Anterior cingulate cortex (tissue), 58 donors: Measurements from ENCODE around the gene UAP1L1.
A peak's percentile ranks its signal among the peaks of the same experiment; 100 is the strongest.

Experiments
- DNase-seq, 58 donors: peaks; one replicate each; lab custom pipeline; 2025; lab: John Stamatoyannopoulos, UW

The UAP1L1 gene

GRCh38 chr9:137041124-137041523 lies 36.2 kb upstream of the UAP1L1 start:
- DNase-seq: peak in 1 of 58 donors; percentile 23

- DNase-seq: no peak
These were observed 34.3 kb upstream of the UAP1L1 start for GRCh38 chr9:137042751-137043727.

GRCh38 chr9:137044037-137044436 lies 33.3 kb upstream of the UAP1L1 start:
- DNase-seq: no peak

GRCh38 chr9:137044502-137045177 lies 32.7 kb upstream of the UAP1L1 start:
- DNase-seq: peak in 11 of 58 donors; percentile 5 to 69 (median 41)

GRCh38 chr9:137045294-137046087 lies 31.8 kb upstream of the UAP1L1 start:
- peak in 11 of 58 donors; percentile 14 to 51 (median 34) for DNase-seq

GRCh38 chr9:137046088-137046787 lies 31.1 kb upstream of the UAP1L1 start, which contains the start of gene NPDC1:
Gene NPDC1 (minus strand): TSS chr9:137046177. CDS start chr9:137045989, 188 bp downstream.
- DNase-seq: peak in 53 of 58 donors; percentile 32 to 77 (median 62)

- DNase-seq: peak in 20 of 58 donors; percentile 15 to 58 (median 37)
These were observed 28.4 kb upstream of the UAP1L1 start for GRCh38 chr9:137048655-137049543.

GRCh38 chr9:137049544-137050449 lies 27.5 kb upstream of the UAP1L1 start:
- DNase-seq: peak in 39 of 58 donors; percentile 18 to 79 (median 51)

- DNase-seq: no peak
These were observed 26.7 kb upstream of the UAP1L1 start for GRCh38 chr9:137050570-137050969.

- DNase-seq: no peak
These were observed 26.1 kb upstream of the UAP1L1 start for GRCh38 chr9:137051145-137051724.

GRCh38 chr9:137052293-137052692 lies 25.0 kb upstream of the UAP1L1 start:
- DNase-seq: no peak

GRCh38 chr9:137052998-137053943 lies 24.0 kb upstream of the UAP1L1 start:
- DNase-seq: no peak

GRCh38 chr9:137053944-137054931 lies 23.1 kb upstream of the UAP1L1 start, which contains the start of gene ENTPD2:
Gene ENTPD2 (minus strand): TSS chr9:137054061. CDS start chr9:137053997, 64 bp downstream.
- no peak for DNase-seq

GRCh38 chr9:137054932-137055384 lies 22.4 kb upstream of the UAP1L1 start:
- DNase-seq: peak in 25 of 58 donors; percentile 57 to 92 (median 78)
